ENCODE measurements around the gene DET1. TPM values are rescaled to one million over a fixed set of nuclear protein-coding genes. Genes with fewer than 3 reads are reported as not detected.

Gene DET1
- total RNA-seq, 1 experiment from 2014 or later: 6.6 TPM

DNA sequence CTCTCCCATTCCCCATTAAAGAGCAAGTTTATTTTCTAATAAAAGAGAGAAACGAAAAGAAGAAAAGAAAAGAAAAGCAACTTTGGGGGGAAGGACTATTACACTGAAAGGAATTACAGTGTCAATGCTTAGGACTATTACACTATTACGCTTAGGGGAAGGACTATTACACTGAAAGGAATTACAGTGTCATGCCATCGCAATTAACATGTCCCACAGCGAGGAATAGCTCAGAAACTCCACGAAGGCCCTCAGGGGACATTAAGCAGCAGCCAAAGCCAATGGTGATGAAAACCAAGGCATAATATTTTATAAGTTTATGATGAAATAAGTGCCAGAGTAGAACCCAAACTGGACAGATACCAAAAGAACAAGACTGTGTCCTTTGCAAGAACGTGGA is 22.1 kb upstream of the DET1 start:
- no peaks in the 10 kb centered on the region for H3K36me3 Mint-ChIP-seq (ENCODE audit: insufficient read depth in 1 of 3, low read depth in 3 of 3)
- no peaks in the 10 kb centered on the region for H3K9me3 Mint-ChIP-seq
- DNase-seq: no peak
- Histone ChIP-seq H3T11ph (ENCODE audit: low read length) (no peak overlapping the region), H3K23me2 (ENCODE audit: insufficient read length, low read depth, low read length, poor library complexity, severe bottlenecking) (no peaks in the 10 kb centered on the region), H2BK5ac (ENCODE audit: insufficient read length, low read length) (no peak overlapping the region), H3K27me3 (ENCODE audit: insufficient read depth, low read length) (no peaks in the 10 kb centered on the region), H2AK5ac (ENCODE audit: insufficient read length, low read length) (no peak overlapping the region), H3K79me2 (ENCODE audit: insufficient read depth, low read length) (no peaks in the 10 kb centered on the region), H3K56ac (ENCODE audit: insufficient read length, low read depth, low read length) (no peak overlapping the region), H3K18ac (ENCODE audit: insufficient read length, low read depth, low read length) (no peak overlapping the region), H3K79me1 (ENCODE audit: insufficient read depth, low read depth, low read length, poor library complexity, severe bottlenecking) (no peaks in the 10 kb centered on the region), H2BK12ac (ENCODE audit: insufficient read length, low read depth, low read length) (no peak overlapping the region), H3K9me3 (ENCODE audit: control insufficient read depth, low read depth, low read length) (no peaks in the 10 kb centered on the region), H4K91ac (ENCODE audit: insufficient read length, low read depth, low read length) (no peak overlapping the region), H4K8ac (replicated peaks; ENCODE audit: insufficient read length, low read depth, low read length) (no peak overlapping the region), H3K4ac (ENCODE audit: low read depth, low read length) (no peak overlapping the region), H4K20me1 (ENCODE audit: control insufficient read depth, insufficient read depth, insufficient read length) (peaks cover 3% of the 10 kb centered on the region), H4K5ac (ENCODE audit: insufficient read length, low read depth, low read length) (no peak overlapping the region), H3K23ac (ENCODE audit: insufficient read length, low read depth, low read length) (no peak overlapping the region), H2BK120ac (ENCODE audit: low read depth, low read length, poor library complexity, severe bottlenecking) (no peak overlapping the region), H2BK15ac (ENCODE audit: low read depth, low read length) (no peak overlapping the region), H3K9ac (ENCODE audit: extremely low read depth, insufficient read length, low read length) (no peak overlapping the region), H3K4me1 (ENCODE audit: insufficient read depth, low read length) (no peaks in the 10 kb centered on the region), H3K4me2 (ENCODE audit: insufficient read depth, insufficient read length, low read length) (no peak overlapping the region), H3K27ac (ENCODE audit: insufficient read length, low read depth, low read length) (no peak overlapping the region), H2BK20ac (ENCODE audit: low read depth, low read length, poor library complexity, severe bottlenecking) (no peak overlapping the region), H2AFZ (ENCODE audit: low read length) (no peak overlapping the region), H3K14ac (ENCODE audit: insufficient read depth, low read length) (no peak overlapping the region)
- H3K4me1 Mint-ChIP-seq: peaks cover 10 to 11% of the 10 kb centered on the region in 2 experiments
- H3K27ac Mint-ChIP-seq: no peak overlapping the region
- WGBS (ENCODE audit: extremely low coverage, insufficient read length, low lambda C conversion rate): no CpG with 5 or more reads among the region's 6 CpGs
- H3K4me3 Mint-ChIP-seq: no peak overlapping the region
- no peaks in the 10 kb centered on the region; the same call in 1 of the 2 replicates for H3K27me3 Mint-ChIP-seq (ENCODE audit: low read depth)
- TF ChIP-seq CTCF (conservative IDR thresholded peaks at IDR 0.05): no peak

Measured in H9 (cell line).